GM12875 (cell line): ENCODE data around the gene GOLT1B.

Experiments used
- H3K4me3 ChIP-seq: one replicate; pipeline ENCODE4 v1.5.1; 2011; ENCODE audit warnings: low read depth, low read length, control low read depth
- TF ChIP-seq, protein P1 (sequence below): IDR thresholded peaks from 2 replicates; pipeline ENCODE4 v1.5.1; 2011; ENCODE audit warnings: low read depth, mild to moderate bottlenecking, control low read depth, inconsistent platforms, low read length, moderate library complexity, borderline replicate concordance; ENCODE audit not compliant: insufficient read depth

GOLT1B gene

DNA sequence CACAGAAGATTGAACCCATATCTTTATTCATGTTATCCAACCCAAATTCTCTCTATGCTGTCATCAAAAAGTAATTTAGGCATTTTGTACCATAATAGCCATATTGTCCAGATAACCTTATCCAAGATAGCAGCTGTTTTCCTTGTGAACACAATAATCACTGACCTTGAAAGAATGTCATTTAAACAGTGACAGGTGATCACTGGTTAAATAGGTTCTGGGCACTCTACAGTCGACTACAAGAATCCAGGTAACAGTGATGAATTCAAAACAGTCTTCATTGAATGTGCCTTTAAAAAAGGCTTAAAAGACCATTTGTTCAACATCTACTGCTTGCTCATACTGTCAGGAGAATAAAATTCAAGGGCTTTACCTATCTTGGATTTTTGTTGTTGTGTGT, 20.0 kb downstream of the GOLT1B start:
- TF ChIP-seq, protein P1, sequence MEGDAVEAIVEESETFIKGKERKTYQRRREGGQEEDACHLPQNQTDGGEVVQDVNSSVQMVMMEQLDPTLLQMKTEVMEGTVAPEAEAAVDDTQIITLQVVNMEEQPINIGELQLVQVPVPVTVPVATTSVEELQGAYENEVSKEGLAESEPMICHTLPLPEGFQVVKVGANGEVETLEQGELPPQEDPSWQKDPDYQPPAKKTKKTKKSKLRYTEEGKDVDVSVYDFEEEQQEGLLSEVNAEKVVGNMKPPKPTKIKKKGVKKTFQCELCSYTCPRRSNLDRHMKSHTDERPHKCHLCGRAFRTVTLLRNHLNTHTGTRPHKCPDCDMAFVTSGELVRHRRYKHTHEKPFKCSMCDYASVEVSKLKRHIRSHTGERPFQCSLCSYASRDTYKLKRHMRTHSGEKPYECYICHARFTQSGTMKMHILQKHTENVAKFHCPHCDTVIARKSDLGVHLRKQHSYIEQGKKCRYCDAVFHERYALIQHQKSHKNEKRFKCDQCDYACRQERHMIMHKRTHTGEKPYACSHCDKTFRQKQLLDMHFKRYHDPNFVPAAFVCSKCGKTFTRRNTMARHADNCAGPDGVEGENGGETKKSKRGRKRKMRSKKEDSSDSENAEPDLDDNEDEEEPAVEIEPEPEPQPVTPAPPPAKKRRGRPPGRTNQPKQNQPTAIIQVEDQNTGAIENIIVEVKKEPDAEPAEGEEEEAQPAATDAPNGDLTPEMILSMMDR, result no peak
- H3K4me3 ChIP-seq, result no peak overlapping the region

DNA sequence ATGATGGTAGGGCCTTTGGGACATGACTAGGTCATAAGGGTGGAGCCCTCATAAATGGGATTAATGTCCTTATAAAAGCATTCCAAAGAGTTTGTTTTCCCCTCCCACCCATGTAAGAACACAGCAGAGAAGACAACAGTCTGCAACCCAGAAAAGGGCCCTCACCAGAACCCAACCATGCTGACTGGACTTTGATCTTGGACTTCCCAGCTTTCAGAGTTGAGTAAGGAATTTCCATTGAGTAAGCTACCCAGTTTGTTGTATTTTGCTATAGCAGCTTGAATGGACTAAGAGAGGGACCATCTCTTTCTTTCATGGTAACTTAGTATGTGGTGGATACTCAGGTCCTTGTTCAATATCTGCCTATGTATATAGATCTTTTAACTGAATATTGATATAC, 21.6 kb downstream of the GOLT1B start:
- TF ChIP-seq, protein P1, result no peak
- no peak overlapping the region for H3K4me3 ChIP-seq

DNA sequence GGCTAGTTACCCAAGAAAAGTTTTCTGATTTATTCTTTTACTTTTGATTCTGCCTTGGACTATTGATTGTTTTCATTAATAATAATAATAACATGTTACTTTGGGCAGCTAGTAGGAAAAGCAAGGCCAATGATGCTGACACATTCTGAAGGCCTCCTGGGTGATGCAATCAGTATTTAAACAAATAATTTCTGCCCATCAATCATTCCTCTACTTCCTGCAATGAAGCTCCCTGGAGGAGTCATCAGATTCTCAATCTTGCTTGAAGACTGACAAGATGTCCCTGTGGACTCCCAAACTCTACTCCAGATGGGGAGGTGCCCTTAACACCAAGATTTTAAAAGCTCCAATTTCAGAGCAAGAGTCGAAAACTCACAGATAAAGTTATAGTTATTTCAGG, 24.5 kb downstream of the GOLT1B start, which contains the start of gene SPX:
Gene SPX (plus strand): TSS at position 244 of the 400 bp plus-strand sequence. CDS start 177 bp downstream, outside the sequence.
- no peak within 1 kb of the TSS for H3K4me3 ChIP-seq
- TF ChIP-seq, protein P1, result no peak

DNA sequence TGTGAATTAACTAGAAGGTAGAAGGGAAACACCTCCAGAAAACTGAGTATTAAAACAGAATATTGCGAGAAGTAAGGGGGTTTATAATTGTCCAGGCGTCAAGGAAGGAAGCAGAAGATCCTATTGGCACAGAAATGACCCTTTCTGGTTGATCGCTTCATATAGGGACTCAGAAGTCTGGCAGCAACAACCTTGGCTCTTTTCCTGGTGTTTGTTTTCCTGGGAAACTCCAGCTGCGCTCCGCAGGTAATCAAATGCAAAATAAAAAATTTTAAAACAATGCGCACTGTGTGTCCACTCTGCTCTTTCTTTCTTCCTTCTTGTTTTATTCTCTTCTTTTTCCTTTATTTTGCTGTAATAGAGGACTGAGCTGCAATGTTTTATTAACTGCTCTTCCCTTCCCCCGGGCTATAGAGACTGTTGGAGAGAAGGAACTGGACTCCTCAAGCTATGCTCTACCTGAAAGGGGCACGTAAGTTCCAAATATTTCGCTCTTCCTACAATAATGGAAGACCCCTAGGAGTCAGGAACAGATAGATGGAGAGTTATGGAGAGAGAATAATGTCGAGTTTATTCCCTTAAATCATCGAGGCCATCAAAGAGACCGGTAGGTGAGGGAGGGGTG, 25.2 kb downstream of the GOLT1B start:
- TF ChIP-seq, protein P1, result no peak

DNA sequence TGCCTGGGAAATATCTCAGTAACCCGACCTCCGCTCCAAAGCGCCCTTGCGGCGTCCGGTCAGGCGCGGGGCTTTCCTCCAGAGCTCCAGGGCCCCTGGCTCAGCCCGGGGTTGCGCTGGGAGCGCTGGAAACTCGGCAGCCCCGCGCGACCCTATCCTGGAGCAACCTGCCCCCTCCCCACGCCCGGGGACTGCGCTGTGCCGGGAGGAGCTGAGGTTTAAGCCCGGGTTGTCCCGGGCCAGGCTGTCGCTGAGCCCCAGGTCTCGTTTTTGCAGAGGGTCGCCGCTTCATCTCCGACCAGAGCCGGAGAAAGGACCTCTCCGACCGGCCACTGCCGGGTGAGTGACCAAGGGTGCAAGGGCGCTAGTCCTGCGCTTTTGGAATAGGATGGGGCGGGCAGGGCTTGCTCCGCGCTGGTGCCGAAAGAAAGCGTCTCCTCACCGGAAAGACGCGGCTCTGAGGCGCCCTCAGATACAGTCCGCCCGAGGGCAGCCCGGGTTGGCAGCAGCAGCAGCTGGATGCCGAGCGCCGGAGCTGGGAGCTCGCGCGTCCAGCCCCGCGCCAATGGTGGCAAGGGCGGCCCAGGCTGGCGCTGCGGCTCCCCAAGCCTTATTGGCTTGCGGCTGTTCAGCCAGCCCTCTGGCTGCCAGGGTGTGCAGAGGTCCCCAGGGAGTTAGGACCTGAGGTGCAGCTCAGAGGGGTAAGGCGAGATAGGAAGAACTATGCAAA, 26.0 kb downstream of the GOLT1B start:
- peak overlapping the region; percentile 51 for H3K4me3 ChIP-seq

More for the DNA sequence above, 25.2 kb downstream of the GOLT1B start:
- H3K4me3 ChIP-seq, result no peak overlapping the region

DNA sequence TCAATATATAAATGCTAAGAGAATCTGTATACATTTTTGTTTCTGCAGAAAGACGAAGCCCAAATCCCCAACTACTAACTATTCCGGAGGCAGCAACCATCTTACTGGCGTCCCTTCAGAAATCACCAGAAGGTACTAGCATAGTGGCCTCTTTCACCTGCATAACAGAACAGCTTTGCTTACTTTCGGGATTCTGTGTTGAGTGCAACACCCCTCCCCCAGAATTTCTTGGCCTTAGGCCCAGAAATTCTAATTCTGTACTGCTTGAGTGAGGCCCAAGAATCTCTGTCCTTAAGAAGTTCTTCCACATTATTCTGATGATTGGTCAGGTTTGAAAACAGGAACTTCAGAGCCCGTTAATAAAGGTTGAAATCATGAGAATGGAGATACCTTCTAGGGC, 27.4 kb downstream of the GOLT1B start:
- TF ChIP-seq, protein P1, result no peak
- no peak overlapping the region for H3K4me3 ChIP-seq

More for the DNA sequence above, 26.0 kb downstream of the GOLT1B start:
- TF ChIP-seq, protein P1, result no peak

DNA sequence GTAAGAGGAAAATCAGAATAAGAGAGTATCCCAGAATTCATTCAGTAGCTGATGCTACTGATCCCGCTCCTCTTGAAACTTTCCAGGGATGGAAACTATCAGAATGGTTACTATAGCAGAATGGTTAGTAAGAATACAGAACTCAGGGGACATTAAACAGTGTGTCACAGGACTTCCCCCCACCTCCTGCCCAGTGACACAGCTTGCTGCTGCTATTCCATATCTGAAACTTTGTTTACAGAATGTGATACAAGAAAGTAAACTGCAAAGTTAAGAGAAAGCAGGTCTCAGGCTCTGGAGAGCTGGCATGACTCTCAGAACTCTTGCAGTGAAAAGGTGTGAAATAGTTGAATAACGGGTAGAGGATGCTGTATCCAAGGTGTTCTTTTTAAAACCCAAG, 27.9 kb downstream of the GOLT1B start:
- TF ChIP-seq, protein P1, result no peak
- no peak overlapping the region for H3K4me3 ChIP-seq
